AG04450 (cell line): ENCODE results near the gene GPR156. TPM values are rescaled to one million over a fixed set of nuclear protein-coding genes. Genes with fewer than 3 reads are reported as not detected.

Source experiments
- CTCF ChIA-PET: fragments of 300-600, 350-600 bp; formaldehyde crosslinking; extraction: SDS; loops from one replicate; lab custom pipeline; 2022; ENCODE audit warnings: antibody characterized with exemption, inconsistent platforms; lab: Charles Lee
- POLR2A ChIA-PET: fragments of 350-600 bp; formaldehyde crosslinking; extraction: SDS; loops from one replicate; lab custom pipeline; 2021; ENCODE audit warnings: antibody characterized with exemption, inconsistent platforms; lab: Yijun Ruan, JAX
- DNase-seq: peaks from one replicate; pipeline ENCODE4 v3.0.0-alpha.2; 2011; ENCODE audit warnings: low read depth, low spot score
- H3K27ac ChIP-seq: one replicate; pipeline ENCODE4 v1.5.1; 2012; ENCODE audit warnings: low read depth, low read length, control low read depth
- H3K27me3 ChIP-seq: one replicate; pipeline ENCODE4 v1.6.0; 2012; ENCODE audit warnings: low read length; ENCODE audit not compliant: control insufficient read depth, insufficient read depth
- H3K4me3 ChIP-seq: 2 replicates; pipeline ENCODE4 v1.5.1; 2011; ENCODE audit warnings: mild to moderate bottlenecking, low read depth, low read length, control low read depth
- H3K9me3 ChIP-seq: 2 replicates; pipeline ENCODE4 v1.5.1; 2012; ENCODE audit warnings: low read length; ENCODE audit not compliant: control insufficient read depth, insufficient read depth
- polyA plus RNA-seq: library from polyadenylated mRNA; depleted of rRNA; stranded (reverse); fragments of >200 nt; gene quantifications from 2 replicates; pipeline ENCODE4 v1.2.3, GENCODE V29; 2011
- TF ChIP-seq, protein P1 (sequence below): IDR thresholded peaks from 2 replicates; pipeline ENCODE4 v1.5.1; 2011; ENCODE audit warnings: low read depth, low read length, control low read depth, inconsistent platforms

Gene GPR156
- polyA plus RNA-seq, 1 experiment = 0.22 TPM

DNA sequence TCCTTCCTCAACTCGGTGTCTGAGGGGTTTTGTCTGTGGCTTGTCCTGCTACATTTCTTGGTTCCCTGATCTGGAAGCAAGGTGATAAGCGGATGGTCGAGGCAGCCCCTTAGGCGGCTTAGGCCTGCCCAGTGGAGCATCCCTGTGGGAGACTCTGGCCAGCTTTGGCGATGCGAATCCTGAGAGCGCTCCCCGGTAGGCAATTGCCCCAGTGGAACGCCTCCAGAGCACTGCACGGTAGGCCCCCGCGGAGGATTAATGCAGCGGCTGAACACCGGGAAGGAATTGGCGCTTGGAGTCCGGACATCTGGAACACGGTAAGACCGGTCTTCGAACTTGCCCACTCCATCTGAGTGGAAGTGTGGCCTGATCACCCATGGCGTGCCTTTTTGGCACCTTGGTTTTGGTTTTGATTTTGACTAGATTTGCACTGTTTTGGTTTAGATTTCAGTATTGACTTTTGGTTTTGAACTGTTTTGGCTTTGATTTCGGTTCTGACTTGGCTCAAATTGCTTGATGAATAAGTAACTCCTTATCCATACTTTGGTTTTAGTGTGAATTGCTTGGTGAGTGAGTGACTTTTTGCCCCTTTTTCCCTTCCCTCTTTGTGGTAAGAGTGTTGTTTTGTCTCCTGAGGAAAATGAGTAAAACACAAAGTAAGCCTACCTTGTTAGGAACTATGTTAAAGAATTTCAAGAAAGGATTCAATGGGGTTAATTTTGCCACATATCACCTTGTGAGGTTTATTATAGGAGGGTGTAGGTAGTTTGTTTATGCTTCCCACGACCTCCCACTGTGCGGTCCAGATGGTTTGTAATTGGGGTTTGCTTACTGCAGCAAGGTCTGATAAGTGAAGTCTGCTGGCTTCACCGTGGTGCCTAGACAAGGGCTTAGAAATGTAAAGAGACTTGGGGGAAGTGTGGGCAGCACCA, 27.1 kb upstream of the GPR156 start:
- CTCF ChIA-PET = no interaction called here
- H3K9me3 ChIP-seq = peaks cover 8% of the 10 kb centered on the region
- no peak for DNase-seq
- TF ChIP-seq, protein P1, sequence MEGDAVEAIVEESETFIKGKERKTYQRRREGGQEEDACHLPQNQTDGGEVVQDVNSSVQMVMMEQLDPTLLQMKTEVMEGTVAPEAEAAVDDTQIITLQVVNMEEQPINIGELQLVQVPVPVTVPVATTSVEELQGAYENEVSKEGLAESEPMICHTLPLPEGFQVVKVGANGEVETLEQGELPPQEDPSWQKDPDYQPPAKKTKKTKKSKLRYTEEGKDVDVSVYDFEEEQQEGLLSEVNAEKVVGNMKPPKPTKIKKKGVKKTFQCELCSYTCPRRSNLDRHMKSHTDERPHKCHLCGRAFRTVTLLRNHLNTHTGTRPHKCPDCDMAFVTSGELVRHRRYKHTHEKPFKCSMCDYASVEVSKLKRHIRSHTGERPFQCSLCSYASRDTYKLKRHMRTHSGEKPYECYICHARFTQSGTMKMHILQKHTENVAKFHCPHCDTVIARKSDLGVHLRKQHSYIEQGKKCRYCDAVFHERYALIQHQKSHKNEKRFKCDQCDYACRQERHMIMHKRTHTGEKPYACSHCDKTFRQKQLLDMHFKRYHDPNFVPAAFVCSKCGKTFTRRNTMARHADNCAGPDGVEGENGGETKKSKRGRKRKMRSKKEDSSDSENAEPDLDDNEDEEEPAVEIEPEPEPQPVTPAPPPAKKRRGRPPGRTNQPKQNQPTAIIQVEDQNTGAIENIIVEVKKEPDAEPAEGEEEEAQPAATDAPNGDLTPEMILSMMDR = no peak
- POLR2A ChIA-PET = no interaction called here
- H3K4me3 ChIP-seq = no peak overlapping the region
- H3K27me3 ChIP-seq = no peaks in the 10 kb centered on the region
- no peak overlapping the region for H3K27ac ChIP-seq

DNA sequence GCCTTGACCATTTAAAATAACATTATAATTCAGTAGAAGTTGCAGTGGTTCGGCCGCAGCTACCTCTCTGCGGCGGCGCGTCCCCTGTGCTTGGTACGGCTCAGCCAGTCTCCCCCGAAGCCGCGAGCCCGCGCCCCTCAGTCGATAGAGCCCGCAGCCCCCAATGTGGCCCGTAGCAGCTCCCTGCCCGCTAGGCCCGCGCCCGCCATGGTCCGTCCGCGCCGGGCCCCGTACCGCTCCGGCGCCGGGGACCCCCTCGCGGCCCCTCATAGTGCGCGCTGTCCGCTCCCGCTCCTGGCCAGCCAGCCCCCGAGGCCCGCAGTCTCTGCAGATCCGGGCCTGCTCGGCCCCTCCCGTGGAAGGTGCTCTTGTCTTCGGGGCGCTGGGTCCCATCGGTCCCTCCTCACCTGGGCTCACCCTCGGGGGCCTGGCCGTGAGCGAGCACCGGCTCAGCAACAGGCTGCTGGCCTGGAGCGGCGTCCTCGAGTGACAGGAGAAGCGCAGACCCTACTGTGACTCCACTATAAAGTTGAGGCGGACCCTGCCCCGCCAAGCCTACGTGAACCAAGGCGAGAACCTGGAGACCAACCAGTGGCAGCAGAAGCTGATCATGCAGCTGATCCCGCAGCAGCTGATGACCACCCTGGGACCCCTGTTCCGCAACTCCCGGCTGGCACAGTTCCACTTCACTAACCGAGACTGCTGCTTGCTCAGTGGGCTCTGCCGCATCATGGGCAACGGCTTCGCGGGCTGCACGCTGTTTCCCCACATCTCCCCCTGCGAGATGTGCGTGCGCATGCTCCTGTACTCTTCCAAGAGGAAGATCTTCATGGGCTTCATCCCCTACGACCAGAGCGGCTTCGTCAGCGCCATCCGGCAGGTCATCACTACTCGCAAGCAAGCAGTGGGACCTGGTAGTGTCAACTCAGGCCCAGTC, 21.8 kb upstream of the GPR156 start:
- ChIA-PET POLR2A (no interaction called here), CTCF (no interaction called here)
- no peak overlapping the region for H3K27ac ChIP-seq
- DNase-seq = no peak
- no peak overlapping the region for H3K4me3 ChIP-seq
- H3K27me3 ChIP-seq = no peaks in the 10 kb centered on the region
- peaks cover 16% of the 10 kb centered on the region for H3K9me3 ChIP-seq
- TF ChIP-seq, protein P1 = no peak

DNA sequence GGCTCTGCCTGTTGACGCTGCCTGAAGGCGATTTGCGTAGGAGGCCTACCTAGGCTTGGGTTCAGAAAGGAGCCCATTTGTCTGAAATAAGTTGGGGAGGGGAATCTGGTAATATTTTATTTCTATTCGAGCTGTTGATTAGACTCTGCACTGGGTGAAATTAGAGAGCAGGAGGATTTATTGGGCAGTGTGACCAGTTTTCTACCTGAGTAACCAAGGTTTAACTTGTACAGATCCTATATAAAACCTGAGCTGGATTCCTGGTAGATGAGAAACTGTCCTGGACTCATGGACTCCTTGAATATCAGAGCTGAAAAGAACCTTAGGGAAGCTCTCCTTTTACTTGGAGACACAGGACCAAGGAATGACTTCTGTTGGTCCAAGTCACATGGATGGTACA, 19.6 kb upstream of the GPR156 start:
- ChIA-PET CTCF (no interaction called here), POLR2A (interaction anchor here (0.5 to 1.1 kb wide), 2 partner anchors 13 to 33 kb away, joined by 3 read pairs; no protein-coding TSS in a partner anchor)
- DNase-seq = no peak
- H3K9me3 ChIP-seq = peaks cover 16% of the 10 kb centered on the region
- H3K27ac ChIP-seq = no peak overlapping the region
- TF ChIP-seq, protein P1 = no peak
- no peak overlapping the region for H3K4me3 ChIP-seq
- H3K27me3 ChIP-seq = no peaks in the 10 kb centered on the region

DNA sequence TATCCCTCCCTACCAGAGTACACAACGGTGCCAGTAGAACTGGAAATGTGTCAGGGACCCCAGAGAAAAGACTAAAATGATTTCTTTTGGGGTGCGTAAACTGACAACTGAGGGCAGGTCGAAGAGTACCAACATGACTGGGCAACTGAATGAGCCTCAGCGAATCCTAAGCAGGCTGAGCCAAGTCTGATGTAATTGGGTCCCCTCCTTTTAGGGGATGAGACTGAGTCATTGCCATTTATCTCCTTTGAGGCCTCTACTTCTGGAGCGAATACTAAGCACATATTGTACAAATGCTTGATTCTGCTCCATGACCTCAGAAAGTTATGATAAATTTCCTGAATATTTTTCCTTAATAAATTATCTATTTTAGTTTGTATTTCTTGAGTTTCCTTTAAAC, 17.3 kb upstream of the GPR156 start:
- peaks cover 11% of the 10 kb centered on the region for H3K9me3 ChIP-seq
- TF ChIP-seq, protein P1 = no peak
- DNase-seq = no peak
- no peak overlapping the region for H3K4me3 ChIP-seq
- CTCF ChIA-PET = no interaction called here
- POLR2A ChIA-PET = no interaction called here
- no peak overlapping the region for H3K27ac ChIP-seq
- H3K27me3 ChIP-seq = peaks cover 1% of the 10 kb centered on the region
